GM19467 (cell line): ENCODE results near the gene SETD1A.
A peak's percentile ranks its signal among the peaks of the same experiment; 100 is the strongest.

Experiments
- ATAC-seq: cut with Tn5 transposase; IDR thresholded peaks from one replicate; pipeline ENCODE4 v1.9.1; 2021; ENCODE audit warnings: mild to moderate bottlenecking, moderate library complexity; ENCODE audit not compliant: unreplicated experiment

The SETD1A gene

GRCh38 chr16:30953111-30953510 is 4.4 kb upstream of the SETD1A start:
- no peak for ATAC-seq

- no peak for ATAC-seq
Observed at GRCh38 chr16:30953511-30954124, 3.9 kb upstream of the SETD1A start.

DNA sequence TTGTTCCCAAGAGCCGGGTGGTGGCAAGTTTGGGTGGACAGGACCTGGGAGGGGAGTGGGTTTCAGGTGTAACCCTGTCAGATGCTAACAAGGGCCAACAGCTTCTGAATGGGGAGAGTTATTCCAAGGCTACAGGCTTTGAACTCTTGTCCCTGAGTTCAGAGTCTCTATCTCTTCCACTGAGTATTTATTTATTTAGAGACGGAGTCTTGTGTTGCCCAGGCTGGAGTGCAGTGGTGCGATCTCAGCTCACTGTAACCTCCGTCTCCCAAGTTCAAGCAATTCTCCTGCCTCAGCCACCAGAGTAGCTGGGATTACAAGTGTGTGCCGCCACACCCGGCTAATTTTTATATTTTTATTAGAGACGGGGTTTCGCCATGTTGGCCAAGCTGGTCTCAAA is 2.6 kb upstream of the SETD1A start:
- ATAC-seq = no peak

DNA sequence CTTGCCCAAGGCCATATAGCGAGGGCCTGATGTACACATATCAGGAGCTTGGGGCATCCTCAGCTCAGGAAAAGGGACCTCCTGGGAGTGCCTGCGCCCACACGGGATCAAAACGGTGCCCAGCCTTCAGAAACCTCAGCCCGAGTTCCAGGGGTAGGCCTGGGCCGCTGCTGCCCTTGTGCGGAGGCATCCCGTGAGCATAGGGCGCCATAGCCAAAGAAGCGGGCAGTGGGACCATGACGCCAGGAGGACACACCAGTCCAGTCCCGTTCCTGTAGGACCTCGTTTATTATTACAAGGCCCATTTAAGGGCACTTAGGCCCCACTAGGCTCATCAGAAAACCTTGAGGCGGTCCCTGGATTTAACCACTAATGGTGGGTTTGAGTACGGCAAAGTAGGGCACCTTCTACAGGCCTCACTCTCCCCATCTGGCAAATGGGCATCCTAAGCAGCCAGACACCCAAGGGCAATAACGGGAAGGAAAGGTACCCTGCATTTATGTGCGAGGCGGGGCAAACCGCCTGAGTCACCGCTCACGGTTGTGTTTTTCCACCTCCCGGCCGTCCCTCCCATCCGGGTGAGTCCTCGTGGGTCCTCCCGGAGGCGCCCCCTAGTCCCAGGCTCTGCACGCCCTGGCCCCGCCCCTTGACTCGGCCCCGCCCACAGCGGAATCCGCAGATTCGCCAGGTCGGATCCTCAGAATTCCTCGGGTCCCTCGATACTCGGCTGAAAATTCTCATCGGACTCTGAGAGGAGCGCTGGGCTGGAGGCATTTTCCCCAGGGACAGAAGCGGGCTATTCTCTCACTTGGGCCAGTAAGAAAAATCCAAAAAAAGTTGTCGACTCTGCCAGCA is 726 bp upstream of the SETD1A start:
- peak; percentile 33 for ATAC-seq

- peak; percentile 24 for ATAC-seq
Observed at GRCh38 chr16:30958175-30959079, 873 bp downstream of the SETD1A start.

- ATAC-seq = no peak
Observed at GRCh38 chr16:30961384-30961783, 3.8 kb downstream of the SETD1A start.

GRCh38 chr16:30963925-30964511 is 6.5 kb downstream of the SETD1A start:
- no peak for ATAC-seq

DNA sequence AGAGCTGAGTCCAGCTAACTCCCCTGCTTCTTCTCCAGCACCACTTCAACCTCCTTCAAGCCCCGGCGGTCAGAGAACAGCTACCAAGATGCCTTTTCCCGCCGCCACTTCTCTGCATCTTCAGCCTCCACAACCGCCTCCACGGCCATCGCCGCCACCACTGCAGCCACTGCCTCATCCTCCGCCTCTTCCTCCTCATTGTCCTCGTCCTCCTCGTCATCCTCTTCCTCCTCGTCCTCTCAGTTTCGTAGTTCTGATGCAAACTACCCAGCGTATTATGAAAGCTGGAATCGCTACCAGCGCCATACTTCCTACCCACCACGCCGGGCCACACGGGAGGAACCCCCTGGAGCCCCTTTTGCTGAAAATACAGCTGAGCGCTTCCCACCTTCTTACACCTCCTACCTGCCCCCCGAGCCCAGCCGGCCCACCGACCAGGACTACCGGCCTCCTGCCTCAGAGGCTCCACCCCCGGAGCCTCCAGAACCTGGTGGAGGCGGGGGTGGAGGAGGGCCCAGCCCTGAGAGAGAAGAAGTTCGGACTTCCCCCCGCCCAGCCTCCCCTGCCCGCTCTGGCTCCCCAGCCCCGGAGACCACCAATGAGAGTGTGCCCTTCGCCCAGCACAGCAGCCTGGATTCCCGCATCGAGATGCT is 7.1 kb downstream of the SETD1A start:
- ATAC-seq = no peak

GRCh38 chr16:30965436-30965835 is 7.9 kb downstream of the SETD1A start:
- no peak for ATAC-seq

DNA sequence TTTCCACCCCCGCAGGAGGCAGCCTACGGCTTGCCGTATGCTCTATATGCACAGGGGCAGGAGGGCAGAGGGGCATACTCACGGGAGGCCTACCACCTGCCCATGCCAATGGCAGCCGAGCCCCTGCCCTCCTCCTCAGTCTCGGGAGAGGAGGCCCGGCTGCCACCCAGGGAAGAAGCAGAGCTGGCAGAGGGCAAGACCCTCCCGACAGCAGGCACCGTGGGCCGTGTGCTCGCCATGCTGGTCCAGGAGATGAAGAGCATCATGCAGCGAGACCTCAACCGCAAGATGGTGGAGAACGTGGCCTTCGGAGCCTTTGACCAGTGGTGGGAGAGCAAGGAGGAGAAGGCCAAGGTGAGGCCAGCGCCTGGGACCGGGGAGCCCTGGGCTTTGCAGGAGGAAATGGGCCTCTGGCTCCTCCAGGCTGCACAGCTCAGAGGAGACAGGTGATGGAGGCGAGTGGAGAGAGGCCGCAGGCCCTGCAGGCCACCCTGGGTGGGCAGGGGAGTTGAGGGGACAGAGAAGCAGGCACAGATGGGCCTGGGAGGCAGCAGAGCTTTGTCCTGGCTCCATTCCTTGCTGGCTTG is 8.6 kb downstream of the SETD1A start:
- no peak for ATAC-seq

DNA sequence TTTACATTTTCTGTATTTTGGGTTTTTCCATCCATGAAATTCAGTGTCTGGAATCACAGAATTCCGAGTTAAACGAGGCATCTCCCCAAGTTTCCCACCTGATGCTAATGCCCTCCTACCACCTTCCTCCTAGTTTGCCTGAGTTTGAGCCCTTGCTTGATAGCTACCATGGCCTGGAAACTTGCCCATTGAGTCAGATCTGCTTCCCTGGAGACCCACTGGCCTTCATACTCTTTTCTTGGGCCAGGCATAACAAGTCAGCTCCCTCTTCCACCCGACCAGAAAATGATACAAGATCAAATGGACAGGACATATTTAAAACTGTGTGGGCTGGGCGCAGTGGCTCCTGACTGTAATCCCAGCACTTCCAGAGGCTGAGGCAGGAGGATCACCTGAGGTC is 10.2 kb downstream of the SETD1A start:
- no peak for ATAC-seq

GRCh38 chr16:30969246-30969842 is 11.8 kb downstream of the SETD1A start:
- no peak for ATAC-seq

DNA sequence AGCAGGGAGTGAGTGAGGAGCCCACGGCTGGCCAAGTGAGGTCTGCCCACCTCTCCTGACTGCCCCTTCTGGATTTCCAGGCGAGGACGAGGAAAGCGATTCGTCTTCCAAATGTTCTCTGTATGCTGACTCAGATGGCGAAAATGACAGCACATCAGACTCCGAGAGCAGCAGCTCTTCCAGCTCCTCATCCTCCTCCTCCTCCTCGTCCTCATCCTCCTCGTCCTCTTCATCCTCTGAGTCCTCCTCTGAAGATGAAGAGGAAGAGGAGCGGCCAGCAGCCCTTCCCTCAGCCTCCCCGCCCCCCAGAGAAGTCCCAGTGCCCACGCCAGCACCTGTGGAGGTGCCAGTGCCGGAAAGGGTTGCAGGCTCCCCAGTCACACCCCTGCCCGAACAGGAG is 13.7 kb downstream of the SETD1A start:
- ATAC-seq = no peak

- no peak for ATAC-seq
Observed at GRCh38 chr16:30972872-30973271, 15.3 kb downstream of the SETD1A start.

DNA sequence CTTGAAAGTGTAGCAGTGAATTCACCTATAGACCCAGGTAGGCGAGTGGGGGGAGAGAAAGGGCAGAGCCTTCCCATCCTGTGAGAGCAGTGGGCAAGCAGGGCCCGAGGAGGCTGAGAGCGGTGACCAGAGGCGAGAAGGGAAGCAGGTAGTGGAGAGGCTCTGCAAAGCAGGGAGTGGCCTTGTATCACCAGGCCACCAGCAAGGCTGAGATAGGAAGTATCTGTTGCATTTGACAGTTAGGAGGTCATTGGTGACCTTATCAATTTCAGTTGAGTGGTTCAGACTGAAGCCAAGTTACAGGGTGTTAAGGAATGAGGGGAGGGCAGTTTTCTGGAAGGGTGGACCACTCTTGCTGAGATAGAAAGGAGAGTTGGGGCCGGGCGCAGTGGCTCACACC is 16.8 kb downstream of the SETD1A start:
- ATAC-seq = no peak

DNA sequence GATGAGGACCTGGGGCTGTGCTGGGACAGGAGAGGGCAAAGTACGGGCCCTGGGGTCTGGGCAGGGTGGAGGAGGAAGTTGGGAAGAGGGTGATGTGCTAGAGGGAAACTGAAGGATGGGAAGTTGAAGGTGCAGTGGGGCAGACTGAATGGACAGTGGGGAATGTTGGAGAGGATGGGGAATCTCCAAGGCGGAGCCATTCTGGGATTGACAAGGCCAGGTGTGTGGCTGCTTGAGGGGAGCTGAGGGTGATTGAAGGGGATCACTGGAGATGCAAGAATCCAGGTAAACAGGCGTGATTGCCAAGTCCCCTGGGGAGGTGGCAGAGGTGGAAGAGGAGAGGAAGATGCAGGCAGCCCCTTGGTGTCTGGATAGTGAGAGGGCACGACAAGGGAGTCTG is 18.9 kb downstream of the SETD1A start:
- ATAC-seq = no peak

DNA sequence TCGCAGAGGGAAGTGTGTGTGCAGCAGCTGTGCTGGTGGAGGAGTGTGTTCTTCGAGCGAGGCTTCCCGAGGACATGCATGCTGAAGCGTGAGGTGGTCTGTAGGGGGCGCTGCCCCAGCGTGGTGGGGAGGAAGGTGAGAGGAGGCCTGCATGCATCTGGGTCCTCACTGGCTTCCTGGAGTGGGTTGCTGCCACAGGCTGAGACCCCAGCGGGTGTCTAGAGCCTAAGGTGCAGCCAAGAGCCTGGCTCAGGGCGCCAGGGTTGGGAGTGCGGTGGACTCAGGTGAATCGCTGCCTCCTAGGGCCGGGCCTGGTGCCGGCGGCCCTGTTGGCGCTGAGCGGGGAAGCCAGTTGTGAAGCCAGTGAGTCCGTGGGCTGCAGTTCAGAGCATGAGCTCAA is 19.9 kb downstream of the SETD1A start:
- ATAC-seq = no peak

DNA sequence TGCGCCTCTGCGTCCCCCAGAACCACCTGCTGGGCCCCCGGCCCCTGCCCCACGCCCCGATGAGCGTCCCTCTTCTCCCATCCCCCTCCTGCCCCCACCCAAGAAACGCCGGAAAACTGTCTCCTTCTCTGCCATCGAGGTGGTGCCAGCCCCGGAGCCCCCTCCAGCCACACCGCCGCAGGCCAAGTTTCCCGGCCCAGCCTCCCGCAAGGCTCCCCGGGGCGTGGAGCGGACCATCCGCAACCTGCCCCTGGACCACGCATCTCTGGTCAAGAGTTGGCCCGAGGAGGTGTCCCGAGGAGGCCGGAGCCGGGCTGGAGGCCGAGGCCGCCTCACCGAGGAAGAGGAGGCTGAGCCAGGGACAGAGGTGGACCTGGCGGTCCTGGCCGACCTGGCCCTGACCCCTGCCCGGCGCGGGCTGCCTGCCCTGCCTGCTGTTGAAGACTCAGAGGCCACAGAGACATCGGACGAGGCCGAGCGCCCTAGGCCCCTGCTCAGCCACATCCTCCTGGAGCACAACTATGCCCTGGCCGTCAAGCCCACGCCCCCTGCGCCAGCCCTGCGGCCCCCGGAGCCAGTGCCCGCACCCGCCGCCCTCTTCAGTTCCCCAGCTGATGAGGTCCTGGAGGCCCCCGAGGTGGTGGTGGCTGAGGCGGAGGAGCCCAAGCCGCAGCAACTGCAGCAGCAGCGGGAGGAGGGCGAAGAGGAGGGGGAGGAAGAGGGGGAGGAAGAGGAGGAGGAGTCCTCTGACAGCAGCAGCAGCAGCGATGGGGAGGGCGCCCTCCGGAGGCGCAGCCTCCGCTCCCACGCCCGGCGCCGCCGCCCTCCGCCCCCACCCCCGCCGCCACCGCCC is 21.8 kb downstream of the SETD1A start:
- ATAC-seq = no peak

DNA sequence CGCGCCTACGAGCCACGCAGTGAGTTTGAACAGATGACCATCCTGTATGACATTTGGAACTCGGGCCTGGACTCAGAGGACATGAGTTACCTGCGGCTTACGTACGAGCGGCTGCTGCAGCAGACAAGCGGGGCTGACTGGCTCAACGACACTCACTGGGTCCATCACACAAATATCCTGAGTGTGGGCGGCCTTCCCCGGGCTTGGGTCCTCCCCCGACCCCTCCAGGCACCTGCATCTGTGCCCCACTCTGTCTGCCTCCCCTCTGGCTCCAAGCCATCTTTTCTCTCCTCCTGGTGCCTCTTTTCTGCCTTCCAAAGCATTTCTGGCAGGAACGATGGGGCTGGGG is 22.4 kb downstream of the SETD1A start:
- no peak for ATAC-seq
